Smooth muscle cell (in vitro differentiated cells): ENCODE results near the gene MAD2L2. TPM values are rescaled to one million over a fixed set of nuclear protein-coding genes. Genes with fewer than 3 reads are reported as not detected.

Experiments used
- DNase-seq: peaks from one replicate; lab custom pipeline; 2025; ENCODE audit not compliant: unreplicated experiment; lab: John Stamatoyannopoulos, UW
- H2AFZ ChIP-seq: fragments of 200-600 bp; sonication (generic); 2 replicates; pipeline ENCODE4 v1.6.0; 2016; ENCODE audit warnings: antibody characterized with exemption, low read depth, mild to moderate bottlenecking
- H3F3A ChIP-seq: fragments of 200-600 bp; sonication (generic); 2 replicates; pipeline ENCODE4 v1.6.0; 2017; ENCODE audit warnings: antibody characterized with exemption, low read depth
- H3K27ac ChIP-seq: fragments of 200-600 bp; sonication (generic); 2 replicates; pipeline ENCODE4 v1.5.1; 2016; ENCODE audit warnings: low read depth, mild to moderate bottlenecking
- H3K27me3 ChIP-seq: fragments of 200-600 bp; sonication (generic); 2 replicates; pipeline ENCODE4 v1.6.1; 2016; ENCODE audit warnings: low read depth, mild to moderate bottlenecking
- H3K36me3 ChIP-seq: fragments of 200-600 bp; sonication (generic); 2 replicates; pipeline ENCODE4 v1.5.1; 2016; ENCODE audit warnings: low read depth
- H3K4me1 ChIP-seq: fragments of 200-600 bp; sonication (generic); 2 replicates; pipeline ENCODE4 v1.5.1; 2016; ENCODE audit warnings: low read depth
- H3K4me2 ChIP-seq: fragments of 200-600 bp; sonication (generic); 2 replicates; pipeline ENCODE4 v1.6.0; 2016; ENCODE audit warnings: mild to moderate bottlenecking
- H3K4me3 ChIP-seq: fragments of 200-600 bp; sonication (generic); 2 replicates; pipeline ENCODE4 v1.5.1; 2016; ENCODE audit warnings: mild to moderate bottlenecking
- H3K79me2 ChIP-seq: fragments of 200-600 bp; sonication (generic); 2 replicates; pipeline ENCODE4 v1.6.0; 2016; ENCODE audit warnings: low read depth, mild to moderate bottlenecking
- H3K9ac ChIP-seq: fragments of 200-600 bp; sonication (generic); 2 replicates; pipeline ENCODE4 v1.6.0; 2016; ENCODE audit warnings: low read depth
- H3K9me3 ChIP-seq: fragments of 200-600 bp; sonication (generic); replicated peaks from 2 replicates; pipeline ENCODE4 v1.5.1; 2016; ENCODE audit warnings: low read depth
- H4K20me1 ChIP-seq: fragments of 200-600 bp; sonication (generic); 2 replicates; pipeline ENCODE4 v1.6.0; 2016; ENCODE audit warnings: low read depth
- CTCF ChIP-seq: fragments of 200-600 bp; sonication (generic); IDR thresholded peaks from 2 replicates; pipeline ENCODE4 v1.5.1; 2017; ENCODE audit warnings: borderline replicate concordance, mild to moderate bottlenecking, antibody characterized with exemption; ENCODE audit not compliant: insufficient read depth, poor library complexity, severe bottlenecking
- WGBS: methylation state at CpG from one replicate; pipeline ENCODE4 v1.1.7; 2016; ENCODE audit warnings: low lambda C conversion rate; 5-methylcytosine and 5-hydroxymethylcytosine counted together
- polyA plus RNA-seq: library from polyadenylated mRNA; unstranded; fragments of >200 nt; fragmentation: Nextera tagmentation; extraction: Ambion mirVana; gene quantifications from 2 replicates; pipeline ENCODE4 v1.2.1, GENCODE V29; 2016
- total RNA-seq: library from RNA; depleted of rRNA; stranded (reverse); fragments of >200 nt; gene quantifications from 2 replicates; pipeline ENCODE4 v1.2.3, GENCODE V29; 2014

MAD2L2 gene
- total and polyA plus RNA-seq, 2 experiments from 2014 or later: 46.0 to 87.4 TPM

GRCh38 chr1:11719313-11720032 is 38.5 kb upstream of the MAD2L2 start:
- Histone ChIP-seq H3K36me3 (no peaks in the 10 kb centered on the region), H3K4me2 (peak overlapping the region; percentile 40), H4K20me1 (no peaks in the 10 kb centered on the region), H3F3A (no peaks in the 10 kb centered on the region), H2AFZ (no peak overlapping the region), H3K27ac (no peak overlapping the region), H3K27me3 (no peaks in the 10 kb centered on the region), H3K9me3 (no peaks in the 10 kb centered on the region), H3K4me3 (no peak overlapping the region), H3K79me2 (no peaks in the 10 kb centered on the region), H3K9ac (no peak overlapping the region), H3K4me1 (no peaks in the 10 kb centered on the region)
- peak; percentile 95 for TF ChIP-seq CTCF
- WGBS: 31% methylated on average over 41 of the region's 44 CpGs
- peak; percentile 36 for DNase-seq

GRCh38 chr1:11714831-11715575 is 34.1 kb upstream of the MAD2L2 start:
- Histone ChIP-seq H3F3A (no peaks in the 10 kb centered on the region), H3K36me3 (no peaks in the 10 kb centered on the region), H3K9me3 (no peaks in the 10 kb centered on the region), H3K4me2 (no peak overlapping the region), H3K4me3 (no peak overlapping the region), H3K27me3 (no peaks in the 10 kb centered on the region), H3K4me1 (no peaks in the 10 kb centered on the region), H3K79me2 (no peaks in the 10 kb centered on the region), H3K9ac (no peak overlapping the region), H3K27ac (no peak overlapping the region), H4K20me1 (no peaks in the 10 kb centered on the region), H2AFZ (no peak overlapping the region)
- 89% methylated on average over 24 of the region's 24 CpGs for WGBS
- no peak for TF ChIP-seq CTCF
- no peak for DNase-seq

- Histone ChIP-seq H3K36me3 (no peaks in the 10 kb centered on the region), H4K20me1 (no peaks in the 10 kb centered on the region), H3K27me3 (no peaks in the 10 kb centered on the region), H3F3A (no peaks in the 10 kb centered on the region), H3K79me2 (no peaks in the 10 kb centered on the region), H3K4me3 (no peak overlapping the region), H3K4me1 (no peaks in the 10 kb centered on the region), H3K4me2 (no peak overlapping the region), H3K9ac (no peak overlapping the region), H3K9me3 (no peaks in the 10 kb centered on the region), H2AFZ (no peak overlapping the region), H3K27ac (no peak overlapping the region)
- TF ChIP-seq CTCF: no peak
- 95% methylated on average over 11 of the region's 11 CpGs for WGBS
- no peak for DNase-seq
Observed at GRCh38 chr1:11713095-11713494, 32.1 kb upstream of the MAD2L2 start.
